IMR-90 (cell line): Measurements from ENCODE around the gene MAPKAPK2. TPM values are rescaled to one million over a fixed set of nuclear protein-coding genes. Genes with fewer than 3 reads are reported as not detected.

Experiments
- ATAC-seq: fragments of 200-7000 bp; cut with Tn5 transposase; 2 replicates; pipeline ENCODE4 v1.9.1; 2020; ENCODE audit warnings: low read depth, mild to moderate bottlenecking, moderate library complexity
- BruUV-seq: library from RNA; stranded (reverse); fragments of 400-500 nt; replicated peaks from 2 replicates; lab custom pipeline; 2021; lab: Mats Ljungman, UMichigan
- CTCF ChIA-PET: fragments of 300-600 bp; formaldehyde crosslinking; extraction: SDS; loops from one replicate; lab custom pipeline; 2021; ENCODE audit warnings: antibody characterized with exemption; lab: Yijun Ruan, JAX
- POLR2A ChIA-PET: fragments of 300-600 bp; sonication (Branson Sonifier 250); formaldehyde crosslinking; loops from one replicate; lab custom pipeline; 2022; ENCODE audit warnings: antibody characterized with exemption; ENCODE audit not compliant: unreplicated experiment; lab: Charles Lee
- DNase-seq: peaks from one replicate; pipeline ENCODE4 v3.0.0; 2013
- H2AFZ ChIP-seq: replicated peaks from 2 replicates; pipeline ENCODE3; 2013; ENCODE audit warnings: low read length, mild to moderate bottlenecking; ENCODE audit not compliant: poor library complexity
- H2AK5ac ChIP-seq: 2 replicates; pipeline ENCODE4 v1.6.1; 2013; ENCODE audit warnings: low read depth, low read length, inconsistent platforms
- H2AK9ac ChIP-seq: replicated peaks from 2 replicates; pipeline ENCODE3; 2013; ENCODE audit warnings: mild to moderate bottlenecking, low read depth, low read length, moderate library complexity; ENCODE audit not compliant: poor library complexity
- H2BK120ac ChIP-seq: 2 replicates; pipeline ENCODE4 v1.6.1; 2013; ENCODE audit warnings: low read depth, low read length, inconsistent platforms
- H2BK15ac ChIP-seq: 3 replicates; pipeline ENCODE4 v1.6.1; 2013; ENCODE audit warnings: low read depth, low read length, inconsistent platforms
- H2BK20ac ChIP-seq: 2 replicates; pipeline ENCODE4 v1.6.1; 2013; ENCODE audit warnings: low read depth, mild to moderate bottlenecking, inconsistent platforms, low read length, moderate library complexity
- H2BK5ac ChIP-seq: 2 replicates; pipeline ENCODE4 v1.6.1; 2013; ENCODE audit warnings: mild to moderate bottlenecking, low read depth, low read length, inconsistent platforms; ENCODE audit not compliant: poor library complexity, severe bottlenecking
- H3K14ac ChIP-seq: replicated peaks from 2 replicates; pipeline ENCODE4 v1.6.1; 2013; ENCODE audit warnings: low read depth, low read length, inconsistent platforms
- H3K18ac ChIP-seq: 2 replicates; pipeline ENCODE4 v1.6.1; 2013; ENCODE audit warnings: low read depth, low read length, control low read depth
- H3K23ac ChIP-seq: 2 replicates; pipeline ENCODE4 v1.6.1; 2013; ENCODE audit warnings: low read depth, low read length, inconsistent platforms
- H3K27ac ChIP-seq: 2 replicates; pipeline ENCODE4 v1.5.1; 2013; ENCODE audit warnings: mild to moderate bottlenecking, control low read depth, low read length; ENCODE audit not compliant: insufficient read depth
- H3K27me3 ChIP-seq: 2 replicates; pipeline ENCODE4 v1.6.1; 2013; ENCODE audit warnings: low read length; ENCODE audit not compliant: control insufficient read depth, insufficient read depth
- H3K36me3 ChIP-seq: 2 replicates; pipeline ENCODE4 v1.6.1; 2013; ENCODE audit warnings: low read length, mixed read lengths; ENCODE audit not compliant: control insufficient read depth, insufficient read depth
- H3K4ac ChIP-seq: 2 replicates; pipeline ENCODE4 v1.6.1; 2013; ENCODE audit warnings: low read depth, low read length, inconsistent platforms
- H3K4me1 ChIP-seq: 2 replicates; pipeline ENCODE4 v1.6.1; 2013; ENCODE audit warnings: low read length, mixed read lengths; ENCODE audit not compliant: control insufficient read depth, insufficient read depth
- H3K4me2 ChIP-seq: 2 replicates; pipeline ENCODE4 v1.6.1; 2013; ENCODE audit warnings: low read depth, mild to moderate bottlenecking, control low read depth, low read length, moderate library complexity
- H3K4me3 ChIP-seq: 2 replicates; pipeline ENCODE4 v1.5.1; 2013; ENCODE audit warnings: low read depth, mild to moderate bottlenecking, control low read depth, low read length, moderate library complexity; ENCODE audit not compliant: insufficient read depth
- H3K56ac ChIP-seq: 2 replicates; pipeline ENCODE4 v1.6.1; 2013; ENCODE audit warnings: low read length, inconsistent platforms; ENCODE audit not compliant: insufficient read depth; ENCODE audit errors: extremely low read depth
- H3K79me1 ChIP-seq, 2 experiments: 2 replicates each; pipeline ENCODE4 v1.6.1; 2013; ENCODE audit warnings: low read length in 2 of 2, inconsistent platforms in 1 of 2, low read depth in 1 of 2
- H3K9ac ChIP-seq: 2 replicates; pipeline ENCODE4 v1.6.1; 2013; ENCODE audit warnings: low read depth, low read length, control low read depth
- H3K9me1 ChIP-seq: 2 replicates; pipeline ENCODE4 v1.6.1; 2013; ENCODE audit warnings: low read length, inconsistent platforms; ENCODE audit not compliant: insufficient read depth
- H3K9me3 ChIP-seq: 2 replicates; pipeline ENCODE4 v1.6.1; 2013; ENCODE audit warnings: low read length; ENCODE audit not compliant: control insufficient read depth, insufficient read depth
- H4K20me1 ChIP-seq: 2 replicates; pipeline ENCODE4 v1.6.1; 2013; ENCODE audit warnings: low read length, inconsistent platforms; ENCODE audit not compliant: insufficient read depth
- H4K5ac ChIP-seq: 2 replicates; pipeline ENCODE4 v1.6.1; 2013; ENCODE audit warnings: mild to moderate bottlenecking, low read depth, low read length, control low read depth
- H4K8ac ChIP-seq, 2 experiments: 2 replicates each; pipeline ENCODE4 v1.6.1; 2013; ENCODE audit warnings: low read depth in 2 of 2, low read length in 2 of 2, control low read depth in 1 of 2, inconsistent platforms in 1 of 2
- H4K91ac ChIP-seq: 2 replicates; pipeline ENCODE4 v1.6.1; 2013; ENCODE audit warnings: low read depth, low read length, inconsistent platforms; ENCODE audit not compliant: insufficient read depth
- BHLHE40 ChIP-seq: fragments of 150-350 bp; IDR thresholded peaks from 2 replicates; pipeline ENCODE4 v1.6.1; 2016; ENCODE audit warnings: mild to moderate bottlenecking, low read depth, low read length
- CEBPB ChIP-seq: IDR thresholded peaks from 2 replicates; pipeline ENCODE4 v1.6.1; 2012; ENCODE audit warnings: low read depth, low read length, improper control_type of control experiment
- CHD1 ChIP-seq: IDR thresholded peaks from 2 replicates; pipeline ENCODE4 v1.6.1; 2012; ENCODE audit warnings: low read depth, low read length, improper control_type of control experiment
- CTCF ChIP-seq: conservative IDR thresholded peaks from 2 replicates; pipeline ENCODE4 v1.5.1; 2012; ENCODE audit warnings: mild to moderate bottlenecking, low read depth, low read length, improper control_type of control experiment
- ELK1 ChIP-seq: fragments of 150-350 bp; IDR thresholded peaks from 2 replicates; pipeline ENCODE4 v1.6.1; 2016; ENCODE audit warnings: low read depth, mild to moderate bottlenecking, low read length, moderate library complexity, borderline replicate concordance
- FOS ChIP-seq: fragments of 150-350 bp; IDR thresholded peaks from 2 replicates; pipeline ENCODE4 v1.6.1; 2016; ENCODE audit warnings: low read depth, low read length
- MAFK ChIP-seq: IDR thresholded peaks from 2 replicates; pipeline ENCODE4 v1.6.1; 2012; ENCODE audit warnings: low read depth, low read length, improper control_type of control experiment
- MAZ ChIP-seq: IDR thresholded peaks from 2 replicates; pipeline ENCODE4 v1.6.1; 2012; ENCODE audit warnings: low read depth, mild to moderate bottlenecking, low read length, improper control_type of control experiment, moderate library complexity, borderline replicate concordance
- MXI1 ChIP-seq: IDR thresholded peaks from 2 replicates; pipeline ENCODE4 v1.6.1; 2012; ENCODE audit warnings: low read depth, mild to moderate bottlenecking, low read length, moderate library complexity, borderline replicate concordance
- NFE2L2 ChIP-seq: fragments of 150-350 bp; IDR thresholded peaks from 2 replicates; pipeline ENCODE4 v1.6.1; 2016; ENCODE audit warnings: low read depth, mild to moderate bottlenecking, low read length
- POLR2A ChIP-seq: IDR thresholded peaks from 2 replicates; pipeline ENCODE4 v1.6.1; 2012; ENCODE audit warnings: mild to moderate bottlenecking, low read depth, low read length
- RAD21 ChIP-seq: IDR thresholded peaks from 2 replicates; pipeline ENCODE4 v1.6.1; 2012; ENCODE audit warnings: low read length, improper control_type of control experiment
- RCOR1 ChIP-seq: IDR thresholded peaks from 2 replicates; pipeline ENCODE4 v1.6.1; 2012; ENCODE audit warnings: mild to moderate bottlenecking, low read length, improper control_type of control experiment; ENCODE audit not compliant: insufficient replicate concordance
- RFX5 ChIP-seq: IDR thresholded peaks from 2 replicates; pipeline ENCODE4 v1.8.0; 2012; ENCODE audit warnings: low read depth, mild to moderate bottlenecking, low read length, moderate library complexity
- SMC3 ChIP-seq: fragments of 150-350 bp; IDR thresholded peaks from 2 replicates; pipeline ENCODE4 v1.6.1; 2016; ENCODE audit warnings: low read depth, mild to moderate bottlenecking, antibody characterized with exemption, low read length, moderate library complexity
- USF2 ChIP-seq: fragments of 150-350 bp; IDR thresholded peaks from 2 replicates; pipeline ENCODE4 v1.6.1; 2017; ENCODE audit warnings: mild to moderate bottlenecking, antibody characterized with exemption, low read length, low read depth
- WGBS, 2 experiments: methylation state at CpG; one replicate each; pipeline versions ENCODE4 v1.1.5 to v1.1.7; 2013; ENCODE audit warnings: missing lambda C conversion rate in 2 of 2; ENCODE audit not compliant: insufficient read length in 1 of 2; ENCODE audit errors: extremely low coverage in 2 of 2; 5-methylcytosine and 5-hydroxymethylcytosine counted together
- dilution Hi-C: fragments of 300-500 bp; cut with HindIII; formaldehyde crosslinking; loops from one replicate; pipeline ENCODE4 v1.14.3; 2018; ENCODE audit warnings: low sequenced_read_pairs; ENCODE audit not compliant: unreplicated experiment
- in situ Hi-C: fragments of 300-500 bp; cut with MboI; formaldehyde crosslinking; loops from 3 replicates; pipeline ENCODE4 v1.14.3; 2019; ENCODE audit warnings: low sequenced_read_pairs, inconsistent platforms, mixed read lengths
- intact Hi-C: fragments of 100-400 bp; cut with micrococcal nuclease; formaldehyde crosslinking; loops from 2 replicates; pipeline ENCODE4 v1.10.0; 2022
- polyA plus RNA-seq, 3 experiments: library from polyadenylated mRNA; depleted of rRNA; stranded (reverse); fragments of >200 nt; gene quantifications; 2 replicates each; pipeline ENCODE4 v1.2.3, GENCODE V29; 2012; ENCODE audit warnings: low replicate concordance in 1 of 3
- total RNA-seq: library from RNA; depleted of rRNA; stranded (reverse); fragments of >200 nt; gene quantifications from 2 replicates; pipeline ENCODE4 v1.2.3, GENCODE V29; 2012

Gene MAPKAPK2
- total and polyA plus RNA-seq, 2 of the 4 experiments (the other 2 are of a cell fraction), result 56.5 to 66.4 TPM

DNA sequence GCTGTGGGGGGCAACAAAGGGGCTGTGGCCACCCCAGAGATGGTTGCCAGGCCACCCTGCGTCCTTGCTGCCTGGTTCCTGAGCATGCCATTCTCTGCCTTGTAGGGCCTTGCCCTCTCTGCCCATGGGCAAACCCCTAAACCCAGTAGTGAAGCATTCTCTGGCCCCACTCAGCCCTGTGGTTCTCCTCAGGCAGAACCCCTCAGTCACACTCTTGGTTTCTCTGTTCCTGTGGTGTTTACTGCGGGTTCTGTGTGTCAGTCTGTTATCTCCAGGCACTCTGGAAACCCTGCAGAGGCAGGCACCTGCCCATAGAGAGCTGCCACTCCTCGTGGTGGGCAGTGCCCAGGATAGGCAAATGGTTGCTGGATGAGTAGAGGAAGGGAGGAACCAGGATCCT is 44.8 kb downstream of the MAPKAPK2 start:
- H2BK20ac ChIP-seq, result no peak overlapping the region
- H3K4me3 ChIP-seq, result no peak overlapping the region
- no peak overlapping the region for H2AK5ac ChIP-seq
- TF ChIP-seq RFX5 (no peak), FOS (no peak), POLR2A (no peak), MAZ (no peak), CHD1 (no peak), ELK1 (no peak), RCOR1 (no peak), CEBPB (no peak), CTCF (no peak), NFE2L2 (no peak), USF2 (no peak), MAFK (no peak), MXI1 (no peak), SMC3 (no peak), BHLHE40 (no peak), RAD21 (no peak)
- no peak overlapping the region for H2BK120ac ChIP-seq
- intact Hi-C loops (loop anchor here (5.0 kb wide), 1 partner anchor 97 kb away; no protein-coding TSS in a partner anchor), in situ Hi-C loops (no loop called here), dilution Hi-C loops (no loop called here)
- H2AK9ac ChIP-seq, result no peak overlapping the region
- H3K9me1 ChIP-seq, result peaks cover 22% of the 10 kb centered on the region
- BruUV-seq, result no TSS peak
- no peak overlapping the region for H4K5ac ChIP-seq
- H3K56ac ChIP-seq, result no peak overlapping the region
- H3K27me3 ChIP-seq, result no peaks in the 10 kb centered on the region
- H3K14ac ChIP-seq, result no peak overlapping the region
- peaks cover 52% of the 10 kb centered on the region for H3K36me3 ChIP-seq
- H4K8ac ChIP-seq, result no peak overlapping the region
- no peak overlapping the region for H2BK15ac ChIP-seq
- POLR2A ChIA-PET, result no interaction called here
- H4K91ac ChIP-seq, result no peak overlapping the region
- no peak overlapping the region for H2AFZ ChIP-seq
- H3K9me3 ChIP-seq, result no peaks in the 10 kb centered on the region
- CTCF ChIA-PET, result no interaction called here
- WGBS, 2 experiments, result no CpG with 5 or more reads among the region's 3 CpGs
- H3K4me1 ChIP-seq, result peaks cover 3% of the 10 kb centered on the region; the same call in 1 of the 2 replicates
- H3K79me1 ChIP-seq, result peaks cover 36 to 79% of the 10 kb centered on the region in 2 experiments
- H4K20me1 ChIP-seq, result peaks cover 62% of the 10 kb centered on the region
- DNase-seq, result no peak
- ATAC-seq, result no peak
- H3K23ac ChIP-seq, result no peak overlapping the region
- no peak overlapping the region for H3K27ac ChIP-seq
- H2BK5ac ChIP-seq, result no peak overlapping the region
- H3K9ac ChIP-seq, result no peak overlapping the region
- H3K4me2 ChIP-seq, result no peak overlapping the region
- H3K4ac ChIP-seq, result no peak overlapping the region
- H3K18ac ChIP-seq, result no peak overlapping the region
